Measurements from ENCODE around the gene ASH1L.
"Not testable (repeated sequence)": the region's sequence is repeated elsewhere in the genome, so short reads cannot be mapped to it uniquely, and the experiment has no call there.

GRCh38 chr1:155291006-155291405, 271.6 kb downstream of the ASH1L start:
- TF ChIP-seq CTCF, POLR2A (IDR thresholded peaks at IDR 0.05): not testable (repeated sequence)
